ENCODE measurements around the gene BTG1. TPM values are rescaled to one million over a fixed set of nuclear protein-coding genes. Genes with fewer than 3 reads are reported as not detected.

Gene BTG1
- total RNA-seq, 1 experiment from 2014 or later, result 32.7 TPM

GRCh38 chr12:92105110-92105509 is 40.5 kb downstream of the BTG1 start:
- no peak overlapping the region for H2BK15ac ChIP-seq (ENCODE audit: low read depth, low read length)
- whole genome bisulfite sequencing (ENCODE audit: extremely low coverage, insufficient read length, low lambda C conversion rate), result no CpG with 5 or more reads among the region's 2 CpGs
- no peak overlapping the region for H3K4me3 Mint-ChIP-seq
- H2BK12ac ChIP-seq (ENCODE audit: insufficient read length, low read depth, low read length), result no peak overlapping the region
- no peak overlapping the region for H4K8ac ChIP-seq (replicated peaks; ENCODE audit: insufficient read length, low read depth, low read length)
- H3K9me3 Mint-ChIP-seq, result no peaks in the 10 kb centered on the region; a peak in 3 of 5 replicates
- no peak for TF ChIP-seq CTCF (conservative IDR thresholded peaks at IDR 0.05)
- no peak overlapping the region; a peak in 1 of 7 replicates for H3K27ac Mint-ChIP-seq
- no peak overlapping the region for H4K91ac ChIP-seq (ENCODE audit: insufficient read length, low read depth, low read length)
- H2BK120ac ChIP-seq (ENCODE audit: low read depth, low read length, poor library complexity, severe bottlenecking), result no peak overlapping the region
- H3K56ac ChIP-seq (ENCODE audit: insufficient read length, low read depth, low read length), result no peak overlapping the region
- no peak overlapping the region for H4K5ac ChIP-seq (ENCODE audit: insufficient read length, low read depth, low read length)
- no peak overlapping the region for H2AK5ac ChIP-seq (ENCODE audit: insufficient read length, low read length)
- H3K27ac ChIP-seq (ENCODE audit: insufficient read length, low read depth, low read length), result no peak overlapping the region
- DNase-seq, result no peak
- H2BK5ac ChIP-seq (ENCODE audit: insufficient read length, low read length), result no peak overlapping the region
- H3K4ac ChIP-seq (ENCODE audit: low read depth, low read length), result no peak overlapping the region
- peaks cover 50 to 51% of the 10 kb centered on the region in 2 experiments for H3K4me1 Mint-ChIP-seq
- H3K79me1 ChIP-seq (ENCODE audit: insufficient read depth, low read depth, low read length, poor library complexity, severe bottlenecking), result no peaks in the 10 kb centered on the region
- H3K4me1 ChIP-seq (ENCODE audit: insufficient read depth, low read length), result peaks cover 7% of the 10 kb centered on the region; the same call in 1 of the 2 replicates
- H3K79me2 ChIP-seq (ENCODE audit: insufficient read depth, low read length), result no peaks in the 10 kb centered on the region
- H3K27me3 Mint-ChIP-seq (ENCODE audit: low read depth), result no peaks in the 10 kb centered on the region
- H3K14ac ChIP-seq (ENCODE audit: insufficient read depth, low read length), result no peak overlapping the region
- no peaks in the 10 kb centered on the region for H3K9me3 ChIP-seq (ENCODE audit: control insufficient read depth, low read depth, low read length)
- no peak overlapping the region for H2AFZ ChIP-seq (ENCODE audit: low read length)
- H3K9ac ChIP-seq (ENCODE audit: extremely low read depth, insufficient read length, low read length), result no peak overlapping the region
- no peak overlapping the region for H3K4me2 ChIP-seq (ENCODE audit: insufficient read depth, insufficient read length, low read length)
- H3T11ph ChIP-seq (ENCODE audit: low read length), result no peak overlapping the region
- no peak overlapping the region for H2BK20ac ChIP-seq (ENCODE audit: low read depth, low read length, poor library complexity, severe bottlenecking)
- no peak overlapping the region for H3K23ac ChIP-seq (ENCODE audit: insufficient read length, low read depth, low read length)
- H3K36me3 Mint-ChIP-seq (ENCODE audit: insufficient read depth in 1 of 3, low read depth in 3 of 3), result peaks cover 0 to 3% (median 0%) of the 10 kb centered on the region in 3 experiments; a peak in 1 of 7 replicates
- no peaks in the 10 kb centered on the region for H4K20me1 ChIP-seq (ENCODE audit: control insufficient read depth, insufficient read depth, insufficient read length)
- H3K23me2 ChIP-seq (ENCODE audit: insufficient read length, low read depth, low read length, poor library complexity, severe bottlenecking), result no peaks in the 10 kb centered on the region
- H3K27me3 ChIP-seq (ENCODE audit: insufficient read depth, low read length), result no peaks in the 10 kb centered on the region
- H3K18ac ChIP-seq (ENCODE audit: insufficient read length, low read depth, low read length), result no peak overlapping the region
